NOMO-1 treated with dmso at 0.1 percent for 144 hours (cell line): ENCODE measurements around the gene FSTL5.
A peak's percentile ranks its signal among the peaks of the same experiment; 100 is the strongest.

Source experiments
- DNase-seq: peaks from one replicate; lab custom pipeline; 2025; ENCODE audit not compliant: unreplicated experiment; lab: John Stamatoyannopoulos, UW

The FSTL5 gene

DNA sequence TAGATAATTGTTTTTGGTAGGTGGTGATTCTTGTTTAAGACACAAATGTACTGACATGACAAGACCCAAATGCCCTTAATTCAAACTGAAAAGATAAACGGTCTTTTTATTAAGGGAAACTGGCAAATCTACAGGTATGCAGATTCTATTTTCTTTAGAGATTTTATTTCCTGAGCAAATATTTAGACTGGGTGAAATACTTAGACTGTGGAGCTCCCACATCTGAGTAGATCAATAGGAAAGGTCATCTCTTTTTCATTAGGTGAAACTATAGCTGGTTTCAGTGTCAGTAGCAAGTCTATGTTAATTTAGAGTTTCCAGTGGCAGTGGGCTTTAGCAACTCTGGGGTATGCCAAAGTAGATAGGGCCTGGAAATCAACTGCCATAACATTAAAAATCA is 446.7 kb downstream of the FSTL5 start:
- DNase-seq, result no peak

DNA sequence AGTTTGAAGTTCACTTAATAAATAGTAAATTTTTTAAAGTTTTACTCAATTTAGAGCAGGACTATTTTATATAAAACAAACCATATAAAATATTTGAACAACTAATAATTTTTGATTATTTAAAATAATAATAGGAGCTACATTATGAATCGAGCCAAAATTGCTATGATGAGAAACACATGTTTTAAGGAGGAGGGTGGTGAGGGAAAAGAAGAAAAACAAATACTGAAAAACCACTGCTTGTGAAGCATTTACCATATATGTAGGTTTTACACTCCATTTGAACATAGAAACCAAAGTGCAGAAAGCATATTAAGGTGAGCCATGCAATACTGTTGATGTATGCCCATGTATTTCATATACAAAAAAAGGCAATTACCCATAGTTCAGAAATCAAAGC is 448.9 kb downstream of the FSTL5 start:
- DNase-seq, result no peak

DNA sequence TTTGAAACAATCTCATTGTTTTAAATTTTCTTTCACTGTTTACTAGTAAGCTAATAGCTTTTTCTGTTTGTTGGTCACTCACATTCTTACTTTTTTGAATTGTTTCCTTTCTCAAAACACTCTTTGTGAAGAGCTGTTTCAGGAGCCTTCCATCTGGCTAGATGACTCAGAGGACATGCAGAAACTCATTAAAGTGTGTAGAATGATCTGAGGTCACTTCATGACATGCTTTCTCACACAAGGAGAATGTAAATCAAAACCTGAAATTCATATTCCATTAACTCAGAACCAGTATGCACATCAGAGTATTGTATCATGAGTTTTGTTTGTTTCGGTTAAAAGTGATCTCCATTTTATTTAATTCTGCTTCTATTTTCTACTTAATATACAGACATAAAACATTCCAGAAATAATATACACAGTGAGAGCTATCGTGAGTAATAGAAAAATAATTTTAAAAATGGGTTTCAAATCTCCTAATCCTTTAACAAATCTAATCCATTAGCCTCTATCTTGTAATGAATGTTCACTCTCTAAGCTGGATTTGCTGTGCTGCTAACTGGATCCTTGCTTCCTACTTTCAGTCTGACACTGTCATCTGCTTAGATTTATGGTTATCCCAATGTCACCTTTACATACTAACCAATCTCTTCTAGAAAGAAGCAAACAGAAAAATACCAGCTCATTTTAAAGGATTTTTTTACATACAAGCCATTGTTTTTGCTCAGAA is 449.6 kb downstream of the FSTL5 start:
- no peak for DNase-seq

DNA sequence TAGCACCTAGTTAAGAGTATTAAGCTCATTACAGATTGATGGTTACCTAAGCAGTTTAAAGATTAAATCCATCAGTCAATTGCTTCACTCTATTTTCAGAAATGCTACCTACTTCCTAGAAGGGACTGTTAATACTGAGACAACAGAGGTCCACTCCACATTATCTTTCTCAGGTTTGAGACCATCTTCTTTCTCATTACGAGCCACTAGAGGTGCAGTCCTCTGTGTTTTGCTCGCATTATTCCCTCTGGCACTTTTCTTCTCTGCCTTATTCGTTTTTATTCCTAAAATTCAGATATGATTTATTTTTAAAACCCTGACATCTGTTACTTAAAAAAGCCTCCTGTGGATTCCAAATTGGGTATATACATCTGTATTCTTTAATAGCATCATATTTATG is 459.1 kb downstream of the FSTL5 start:
- no peak for DNase-seq

DNA sequence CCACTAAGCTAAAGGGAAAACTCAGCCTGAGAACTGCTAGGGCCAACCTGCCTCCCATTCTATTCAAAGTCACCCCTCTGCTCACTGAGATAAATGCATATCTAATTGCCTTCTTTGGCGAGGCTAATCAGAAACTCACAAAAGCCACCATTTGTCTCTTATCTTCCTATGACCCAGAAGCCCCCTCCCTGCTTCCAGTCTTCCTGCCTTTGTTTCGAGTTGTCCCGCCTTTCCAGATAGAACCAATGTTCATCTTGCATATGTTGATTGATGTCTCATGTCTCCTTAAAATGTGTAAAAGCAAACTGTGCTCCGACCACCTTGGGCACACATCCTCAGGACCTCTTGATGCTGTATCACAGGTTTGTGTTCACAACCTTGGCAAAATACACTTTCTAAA is 459.8 kb downstream of the FSTL5 start:
- DNase-seq, result no peak

DNA sequence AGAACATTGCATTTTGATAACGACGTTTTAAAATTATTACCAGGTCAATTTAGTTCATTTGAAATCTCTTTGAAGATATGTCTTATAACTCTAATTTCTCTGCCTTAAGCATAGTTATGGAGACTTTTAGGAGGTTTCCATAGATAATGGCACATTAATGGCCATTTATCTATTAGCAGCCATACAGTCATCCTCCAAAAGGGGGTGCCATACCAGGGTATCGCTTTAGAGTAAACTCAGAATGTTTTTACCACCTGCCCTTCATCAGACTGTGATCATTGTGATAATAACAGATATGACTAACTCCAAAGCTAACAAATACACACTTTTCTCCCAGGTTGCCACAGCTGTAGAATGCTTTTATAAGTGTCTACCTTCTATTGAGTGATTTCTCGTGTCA is 461.5 kb downstream of the FSTL5 start:
- no peak for DNase-seq

DNA sequence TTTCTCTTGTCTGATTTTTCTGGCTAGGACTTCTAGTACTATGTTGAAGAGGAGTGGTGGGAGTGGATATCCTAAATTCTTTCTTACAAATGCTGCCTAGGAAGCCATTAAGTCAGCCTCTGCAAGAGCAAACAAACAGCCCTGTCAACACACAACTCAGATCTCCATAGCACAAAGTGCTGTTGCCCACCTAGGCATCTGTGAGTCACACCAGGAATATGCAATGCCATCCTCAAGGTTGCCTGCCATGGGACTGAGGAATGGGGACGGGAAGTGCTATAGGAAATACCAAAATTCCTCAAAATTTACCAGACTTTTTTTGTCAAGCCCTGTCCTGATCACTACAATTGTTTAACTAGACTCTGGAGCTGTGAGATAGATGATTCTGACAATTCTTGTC is 466.9 kb downstream of the FSTL5 start:
- no peak for DNase-seq

DNA sequence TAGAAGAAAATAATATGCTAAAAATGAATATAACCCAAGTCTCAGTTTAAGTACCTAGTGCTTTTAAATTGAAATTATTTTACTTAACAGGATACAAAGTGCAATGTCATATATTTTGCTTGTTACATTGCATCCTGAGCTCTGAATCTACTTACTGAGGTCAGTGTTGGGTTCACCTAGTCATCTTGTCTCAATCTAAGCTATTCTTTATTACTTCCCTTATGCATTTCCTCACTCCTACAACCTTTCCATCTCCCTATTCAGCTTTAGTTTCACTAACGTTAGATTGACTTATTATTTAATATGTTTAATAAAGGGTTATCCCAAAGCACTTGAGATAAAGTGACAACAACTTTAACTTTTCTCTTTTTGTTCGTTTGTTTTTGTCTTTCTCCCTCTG is 483.7 kb downstream of the FSTL5 start:
- DNase-seq, result no peak

DNA sequence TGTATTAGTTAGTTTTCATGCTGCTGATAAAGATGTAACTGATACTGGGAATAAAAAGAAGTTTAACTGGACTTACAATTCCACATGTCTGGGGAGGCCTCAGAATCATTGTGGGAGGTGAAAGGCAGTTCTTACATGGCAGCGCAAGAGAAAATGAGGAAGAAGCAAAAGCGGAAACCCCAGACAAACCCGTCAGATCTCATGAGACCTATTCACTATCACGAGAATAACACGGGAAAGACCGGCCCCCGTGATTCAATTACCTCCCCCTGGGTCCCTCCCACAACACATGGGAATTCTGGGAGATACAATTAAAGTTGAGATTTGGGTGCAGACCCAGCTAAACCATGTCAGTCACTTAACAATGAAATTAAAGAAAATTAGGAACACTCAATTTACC is 499.1 kb downstream of the FSTL5 start:
- no peak for DNase-seq

DNA sequence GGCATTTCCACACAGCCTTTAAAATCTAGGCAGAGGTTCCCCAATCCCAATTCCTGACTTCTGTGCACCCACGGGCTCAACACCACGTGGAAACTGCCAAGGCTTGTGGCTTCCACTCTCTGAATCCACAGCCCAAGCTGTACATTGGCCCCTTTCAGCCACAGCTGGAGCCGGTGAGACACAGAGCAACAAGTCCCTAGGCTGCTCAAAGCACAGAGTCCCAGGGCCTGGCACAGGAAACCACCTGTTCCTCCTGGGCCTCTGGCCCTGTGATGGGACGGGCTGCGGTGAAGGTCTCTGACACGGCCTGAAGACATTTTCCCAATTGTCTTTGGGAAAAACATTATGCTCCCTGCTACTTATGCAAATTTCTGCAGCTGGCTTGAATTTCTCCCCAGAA is 500.0 kb downstream of the FSTL5 start:
- DNase-seq, result no peak

DNA sequence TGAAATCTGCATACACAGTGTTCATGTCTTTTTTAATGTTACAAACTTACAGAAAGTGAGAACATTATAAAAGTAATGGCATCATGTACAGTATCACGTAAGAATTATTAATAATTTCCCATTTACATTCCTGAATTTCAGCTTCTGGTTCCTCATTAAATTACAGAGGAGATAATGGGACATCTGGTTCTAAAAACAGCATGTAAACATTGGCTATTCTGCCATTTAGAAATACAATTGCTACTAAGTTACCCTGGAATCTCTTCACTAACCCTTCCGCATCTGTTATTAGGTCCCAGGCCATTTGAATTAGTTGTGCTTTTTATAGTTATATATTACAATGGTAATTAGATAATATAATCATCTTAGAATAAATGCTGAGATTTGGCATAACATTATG is 505.1 kb downstream of the FSTL5 start:
- DNase-seq, result no peak

DNA sequence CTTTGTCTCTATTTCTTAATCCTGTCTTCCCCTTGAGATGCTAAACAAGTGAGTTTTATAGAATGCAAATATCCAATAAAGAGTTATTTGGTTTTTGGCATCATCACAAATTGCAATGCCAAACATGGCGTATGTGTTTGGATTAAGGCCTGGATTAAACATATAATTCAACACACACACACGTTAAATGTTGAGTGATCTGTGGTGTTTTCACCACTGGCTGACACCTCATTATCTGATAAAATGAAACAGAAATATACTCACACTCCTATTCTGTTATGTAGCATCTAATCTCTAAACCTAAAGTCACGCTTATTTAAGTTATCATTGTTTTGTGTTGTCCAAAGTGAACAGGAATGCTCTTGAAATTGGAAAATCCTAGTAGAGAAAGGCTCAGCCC is 506.2 kb downstream of the FSTL5 start:
- DNase-seq, result no peak

DNA sequence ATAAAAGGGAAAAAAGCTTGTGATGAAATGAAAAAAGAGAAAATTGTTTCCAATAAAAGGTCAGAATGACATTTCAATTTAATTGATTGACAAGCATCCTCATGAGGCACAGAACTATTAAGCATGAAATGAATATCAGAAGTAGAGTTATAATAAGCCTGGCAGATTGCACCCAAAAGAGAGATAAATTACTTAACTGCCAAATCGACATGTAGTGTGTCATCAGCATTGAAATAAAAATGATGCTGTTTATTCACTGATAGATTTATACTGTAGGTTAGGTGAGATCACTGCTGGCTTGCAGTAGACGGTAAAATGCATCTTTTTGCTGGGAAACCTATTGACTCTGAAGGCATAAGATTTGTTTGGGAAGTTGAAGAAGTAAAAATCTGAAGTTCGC is 507.2 kb downstream of the FSTL5 start:
- no peak for DNase-seq

DNA sequence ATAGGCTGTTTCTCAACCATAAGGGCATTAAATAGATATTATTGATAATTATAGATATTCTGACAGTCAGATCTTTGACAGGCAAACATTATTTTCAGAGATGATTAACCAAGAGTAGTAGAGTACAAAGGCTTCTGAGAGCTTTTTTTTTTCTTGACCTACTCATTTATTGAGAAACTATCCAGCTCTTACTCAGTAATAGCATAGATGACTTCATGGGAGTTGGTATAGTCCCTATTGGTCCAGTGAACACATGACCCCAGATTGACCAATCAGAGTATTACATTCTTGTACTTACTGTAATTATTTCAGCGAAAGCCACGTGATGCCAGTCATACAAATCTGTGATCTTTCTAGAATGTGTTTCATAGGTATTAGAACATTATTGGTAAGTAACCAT is 508.7 kb downstream of the FSTL5 start:
- no peak for DNase-seq

DNA sequence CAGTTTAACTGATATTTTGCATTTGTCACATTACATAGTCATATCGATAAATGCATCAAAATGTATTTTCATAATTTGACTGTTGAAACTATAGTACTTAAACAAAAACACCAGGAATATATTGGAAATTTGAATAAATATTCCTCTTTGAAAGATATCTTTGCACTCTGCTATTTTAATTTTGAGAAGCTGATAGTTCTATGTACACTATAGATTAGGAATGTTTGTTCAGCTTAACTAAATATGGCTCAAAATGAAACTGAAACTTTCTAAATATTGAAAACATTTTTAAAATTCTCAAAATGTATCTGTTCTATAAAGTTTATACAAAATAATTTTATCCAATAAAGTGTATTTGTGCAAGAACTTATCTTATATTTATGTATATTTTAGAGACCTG is 510.1 kb downstream of the FSTL5 start:
- DNase-seq, result no peak

DNA sequence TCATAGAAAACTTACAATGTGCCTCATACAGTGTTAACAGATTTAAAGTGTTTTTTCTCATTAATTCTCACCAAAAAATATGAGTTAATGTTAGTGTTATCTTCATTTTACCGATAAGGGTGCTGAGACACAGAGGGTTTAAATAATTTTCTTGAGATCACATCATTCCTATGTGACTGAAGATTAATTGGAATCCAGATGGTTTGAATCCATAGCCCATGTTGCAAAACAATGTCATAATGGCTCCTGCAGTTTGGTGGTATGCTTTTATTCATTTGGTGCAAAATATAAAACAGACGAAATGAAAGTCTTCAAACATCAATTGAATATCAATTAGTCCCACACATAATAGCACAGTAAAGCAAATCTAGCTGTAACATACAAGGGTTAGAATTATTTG is 512.2 kb downstream of the FSTL5 start:
- DNase-seq, result no peak

DNA sequence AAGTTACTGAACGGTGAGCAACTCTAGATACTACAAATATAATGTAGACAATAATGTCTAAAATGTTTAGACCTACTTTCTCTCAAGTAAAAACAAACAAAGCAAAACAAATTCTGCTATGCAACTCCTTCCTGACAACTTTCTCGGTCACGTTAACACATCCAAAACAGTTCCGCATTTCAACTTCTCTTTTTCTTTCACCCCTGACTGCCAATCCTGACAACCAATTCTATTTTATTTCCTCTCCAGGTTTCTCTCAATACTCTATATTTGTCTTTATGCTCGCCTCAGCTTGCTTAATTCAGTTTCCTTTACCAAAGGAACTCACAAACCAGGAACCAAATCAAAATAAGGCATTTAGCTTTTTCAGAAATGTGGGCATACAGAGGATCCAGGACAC is 513.0 kb downstream of the FSTL5 start:
- DNase-seq, result peak; percentile 94

DNA sequence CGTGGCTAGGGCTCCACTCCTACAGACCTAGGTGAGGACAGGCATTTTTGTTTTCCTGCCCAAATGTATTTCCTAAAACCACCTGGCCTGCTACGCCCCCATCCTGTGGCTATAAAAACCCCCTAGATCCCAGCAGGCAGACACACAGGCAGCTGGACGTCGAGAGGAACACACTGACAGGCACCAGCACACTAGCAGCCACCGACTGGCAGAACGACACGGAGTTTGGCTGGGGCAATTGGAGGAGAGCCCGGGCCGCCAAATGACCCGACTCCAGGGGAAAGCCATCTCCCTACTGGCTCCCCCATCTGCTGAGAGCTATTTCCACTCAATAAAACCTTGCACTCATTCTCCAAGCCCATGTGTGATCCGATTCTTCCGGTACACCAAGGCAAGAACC is 516.0 kb downstream of the FSTL5 start:
- no peak for DNase-seq

DNA sequence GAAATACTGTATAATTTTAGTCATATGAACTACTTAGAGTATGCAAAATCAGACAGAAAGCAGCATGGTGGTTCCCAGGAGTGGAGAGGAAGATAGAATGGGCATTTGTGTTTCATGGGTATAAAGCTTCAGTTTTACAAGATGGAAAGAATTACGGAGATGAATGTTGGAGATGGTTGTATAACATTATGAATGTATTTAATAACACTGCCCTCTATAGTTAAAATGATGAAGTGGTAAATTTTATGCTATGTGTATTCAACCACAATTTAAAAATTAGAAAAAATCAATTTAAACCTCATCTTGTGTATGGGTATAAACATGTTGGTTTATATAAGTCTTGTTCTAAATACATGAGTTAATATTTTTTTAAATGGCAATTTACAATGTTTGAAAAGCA is 521.1 kb downstream of the FSTL5 start:
- no peak for DNase-seq

DNA sequence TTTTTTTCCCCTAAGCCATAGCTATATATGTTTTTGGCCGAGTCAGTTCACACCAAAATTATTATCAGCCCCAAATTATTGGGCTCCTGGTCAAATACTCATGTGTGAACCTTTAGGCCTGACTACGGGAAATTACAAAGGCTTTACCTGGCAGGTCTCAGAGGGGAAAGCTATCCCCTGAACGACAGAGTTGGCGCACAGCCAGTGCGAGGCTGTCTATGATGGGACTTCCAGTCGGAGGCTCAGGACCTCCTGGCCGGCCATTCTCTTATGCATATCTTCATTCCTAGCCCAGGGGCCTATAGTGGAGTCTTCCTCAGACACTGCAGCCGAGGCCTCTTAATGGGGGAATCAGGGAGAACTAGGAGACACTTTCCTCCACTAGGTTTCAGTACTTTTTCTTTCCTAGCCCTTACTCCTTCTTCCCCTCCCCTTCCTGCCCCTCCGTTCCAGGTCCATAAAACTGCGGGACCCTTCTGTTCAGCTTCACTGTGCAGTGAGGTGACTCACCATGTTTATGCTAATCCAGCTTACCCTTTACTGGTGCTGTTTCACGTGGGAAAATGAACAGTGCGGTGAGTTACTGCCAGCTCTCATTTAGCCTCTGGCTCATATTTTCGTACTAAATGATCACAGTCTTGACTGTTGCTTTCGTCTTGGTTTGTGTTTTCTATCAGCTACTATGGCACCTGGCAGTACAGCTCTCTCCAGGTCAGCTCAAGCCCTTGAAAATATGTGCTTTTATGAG is 533.9 kb downstream of the FSTL5 start:
- DNase-seq, result no peak

DNA sequence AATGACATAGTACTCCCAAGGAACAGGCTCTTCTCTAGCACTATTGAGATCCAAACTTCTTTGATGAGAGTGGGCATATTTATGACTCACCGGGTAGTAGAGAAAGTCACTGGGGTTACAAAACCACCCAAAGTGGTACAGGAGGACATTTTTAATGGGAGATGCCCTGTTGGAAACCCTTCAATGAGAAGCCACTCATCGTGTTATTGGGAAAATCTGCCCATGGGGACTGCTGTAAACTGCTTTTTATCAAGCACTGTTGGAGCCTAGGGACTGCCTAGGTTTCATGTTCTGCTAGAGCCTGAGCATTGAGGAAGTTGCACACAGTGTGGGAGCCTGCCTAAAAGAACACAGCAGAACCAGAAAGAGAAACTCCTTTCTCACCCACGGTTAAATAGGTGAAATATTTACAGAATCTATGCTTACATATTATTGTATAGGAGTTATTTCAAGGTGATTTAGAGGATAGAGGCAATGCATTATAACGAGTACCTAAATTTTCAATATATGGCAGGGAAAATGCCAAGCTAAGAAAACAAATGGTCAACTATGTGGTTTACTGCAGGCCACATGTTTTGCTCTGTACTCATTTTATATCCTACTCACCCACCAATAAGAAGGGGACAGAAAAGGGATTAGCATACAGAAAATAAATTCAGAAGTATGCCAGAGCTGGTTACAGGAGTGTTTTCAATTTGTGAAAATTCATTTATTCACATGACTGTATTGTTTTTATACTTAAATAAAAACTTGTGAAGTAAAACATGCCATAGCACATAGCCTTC is 559.1 kb downstream of the FSTL5 start:
- DNase-seq, result peak; percentile 5

DNA sequence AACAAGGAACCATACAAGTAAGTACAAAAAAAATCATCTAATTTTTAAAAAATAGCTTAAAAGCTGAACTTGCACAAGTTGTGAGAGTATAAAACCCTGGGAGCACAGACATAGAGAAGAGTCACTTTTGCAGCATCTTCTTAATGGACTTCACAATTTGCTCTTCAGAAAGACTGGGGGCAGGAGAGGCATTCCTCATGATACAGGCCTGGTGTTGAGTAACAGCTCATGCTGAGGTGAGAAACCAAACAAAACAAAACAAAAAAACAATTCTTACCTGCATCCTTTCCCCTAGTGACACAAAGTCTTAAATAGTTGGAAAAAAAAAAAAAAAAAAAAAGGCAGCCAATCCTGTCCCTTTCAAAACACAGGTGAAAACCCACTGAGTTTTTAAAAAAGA is 562.8 kb downstream of the FSTL5 start:
- DNase-seq, result no peak
